ENCODE measurements around the gene CNIH2.
"Not testable (repeated sequence)": the region's sequence is repeated elsewhere in the genome, so short reads cannot be mapped to it uniquely, and the experiment has no call there.

Gene CNIH2

DNA sequence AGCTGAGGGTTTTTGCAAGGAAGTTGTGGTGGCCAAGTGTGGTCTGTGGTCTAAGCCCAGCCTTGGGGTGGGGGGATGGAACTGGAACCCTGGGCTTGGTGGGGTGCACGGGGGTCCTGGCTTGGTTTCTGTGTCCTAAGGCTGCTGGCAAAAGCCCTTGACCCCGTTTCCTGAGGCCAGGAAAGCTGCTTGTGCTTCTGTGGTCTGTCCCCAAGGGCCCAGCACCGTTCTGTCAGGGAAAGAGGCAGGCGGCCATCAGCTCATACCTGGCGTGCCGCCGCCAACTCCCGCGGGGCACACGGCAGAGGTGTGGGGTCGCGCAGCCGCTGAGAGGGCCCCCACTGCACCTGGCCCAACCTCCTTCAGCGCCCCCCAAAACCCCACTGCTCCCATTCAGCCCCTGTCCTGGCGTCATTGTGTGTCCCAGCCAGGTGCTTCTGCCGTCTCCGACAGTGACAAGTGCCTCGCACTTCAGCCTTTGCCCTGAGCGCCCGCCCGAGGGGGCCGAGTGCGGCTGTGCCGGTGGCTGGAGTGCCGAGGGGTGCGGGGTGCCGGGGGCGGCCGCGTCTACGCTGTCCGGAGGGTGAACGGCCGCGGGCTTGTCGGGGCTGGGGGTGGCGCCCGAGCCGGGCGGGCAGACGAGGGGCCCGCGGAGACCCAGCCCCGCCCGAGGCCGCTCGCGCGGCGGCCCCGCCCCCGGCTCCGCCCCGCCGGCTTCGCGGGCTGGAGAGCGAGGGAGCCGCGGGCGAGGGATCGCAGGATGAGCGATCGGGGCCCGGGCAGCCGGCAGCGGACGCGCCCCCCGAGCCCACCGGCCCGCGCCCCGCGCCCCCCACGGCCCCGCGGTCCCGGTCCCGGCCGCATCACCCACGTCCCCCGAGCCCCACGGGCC, at the start of gene CNIH2:
TSS of gene CNIH2 (plus strand) at position 705 of the 892 bp plus-strand sequence. CDS start 282 bp downstream, outside the sequence.
- DNase-seq = no peak

- DNase-seq = no peak
These were observed 49.5 kb upstream of the CNIH2 start for GRCh38 chr11:66228521-66228920.

- DNase-seq = no peak
These were observed 47.8 kb upstream of the CNIH2 start for GRCh38 chr11:66230156-66230555.

DNA sequence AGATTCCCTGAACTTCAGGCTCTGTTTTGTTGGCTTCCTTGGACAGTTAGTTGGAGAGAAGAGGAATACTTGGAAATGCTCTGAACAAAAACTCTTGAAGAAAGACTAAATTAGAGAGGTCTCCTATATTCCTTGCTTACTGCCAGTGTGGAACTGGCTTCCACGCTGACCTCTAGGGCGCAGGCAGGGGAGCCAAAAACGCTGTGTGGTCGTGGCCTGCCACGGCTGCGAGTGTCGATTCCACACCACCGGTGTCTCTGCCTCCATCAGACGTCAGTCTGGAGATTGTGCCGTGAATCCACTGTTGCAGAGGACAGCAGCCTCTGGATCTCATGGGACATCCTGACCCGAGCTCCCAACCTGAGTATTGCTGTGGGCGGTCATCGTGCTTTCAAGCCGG, 47.0 kb upstream of the CNIH2 start:
- no peak for DNase-seq

DNA sequence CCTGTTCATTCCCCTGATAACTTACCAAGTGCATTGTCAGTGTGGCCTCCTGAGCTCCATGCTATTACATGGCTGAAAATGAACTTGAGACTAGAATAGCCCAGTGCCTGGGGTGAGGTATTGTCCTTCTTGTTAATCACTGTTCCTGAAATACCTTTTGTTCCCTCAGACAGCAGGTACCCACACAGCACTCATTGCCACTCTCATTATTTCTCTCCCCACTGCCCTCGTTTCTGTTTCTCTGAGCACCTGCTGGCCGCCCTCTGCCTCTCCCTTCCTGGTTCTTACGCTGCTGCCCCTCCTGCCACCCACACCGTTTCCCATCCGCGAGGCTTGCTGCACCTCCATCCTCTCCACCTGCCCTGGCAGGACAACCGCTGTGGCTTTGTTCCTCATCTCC, 46.4 kb upstream of the CNIH2 start:
- DNase-seq = no peak

DNA sequence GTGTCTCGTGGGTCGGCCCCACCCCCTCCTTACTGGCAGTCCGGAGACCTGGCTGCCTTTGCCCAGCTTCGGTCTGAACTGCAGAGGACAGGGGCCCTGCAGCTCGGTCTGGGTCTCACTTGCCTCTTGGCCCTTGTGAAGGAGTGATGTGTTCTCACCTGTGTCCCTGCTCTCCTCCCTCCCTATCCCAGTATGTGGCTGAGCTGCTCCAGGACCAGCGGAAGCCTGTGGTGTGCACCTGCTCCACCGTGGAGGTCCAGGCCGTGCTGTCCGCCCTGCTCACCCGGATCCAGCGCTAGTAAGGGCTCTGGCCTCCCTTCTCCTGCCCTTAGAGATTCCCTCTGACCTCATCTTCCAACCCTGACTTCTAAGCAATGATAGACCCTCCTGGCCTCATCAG, 45.2 kb upstream of the CNIH2 start:
- no peak for DNase-seq

GRCh38 chr11:66233301-66233700, 44.7 kb upstream of the CNIH2 start:
- DNase-seq = no peak

DNA sequence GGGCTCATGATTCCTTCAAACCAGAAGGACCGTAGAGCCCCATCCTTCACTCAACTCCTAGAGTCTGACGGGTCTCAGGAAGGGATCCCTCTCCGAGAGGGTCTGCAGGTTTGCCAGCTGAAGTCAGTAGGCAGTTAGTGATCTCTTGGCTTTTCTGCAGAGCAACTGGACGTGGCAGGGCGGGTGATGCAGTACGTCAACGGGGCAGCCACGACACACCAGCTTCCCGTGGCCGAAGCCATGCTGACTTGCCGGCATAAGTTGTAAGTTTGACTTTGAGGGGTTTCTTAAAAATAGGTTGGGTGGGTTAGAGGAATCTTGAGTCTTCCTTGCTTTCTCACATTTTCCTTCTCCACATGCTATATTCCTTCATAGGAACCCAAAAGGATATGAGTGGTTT, 42.8 kb upstream of the CNIH2 start:
- DNase-seq = no peak

- DNase-seq = no peak
These were observed 40.1 kb upstream of the CNIH2 start for GRCh38 chr11:66237867-66238266.

DNA sequence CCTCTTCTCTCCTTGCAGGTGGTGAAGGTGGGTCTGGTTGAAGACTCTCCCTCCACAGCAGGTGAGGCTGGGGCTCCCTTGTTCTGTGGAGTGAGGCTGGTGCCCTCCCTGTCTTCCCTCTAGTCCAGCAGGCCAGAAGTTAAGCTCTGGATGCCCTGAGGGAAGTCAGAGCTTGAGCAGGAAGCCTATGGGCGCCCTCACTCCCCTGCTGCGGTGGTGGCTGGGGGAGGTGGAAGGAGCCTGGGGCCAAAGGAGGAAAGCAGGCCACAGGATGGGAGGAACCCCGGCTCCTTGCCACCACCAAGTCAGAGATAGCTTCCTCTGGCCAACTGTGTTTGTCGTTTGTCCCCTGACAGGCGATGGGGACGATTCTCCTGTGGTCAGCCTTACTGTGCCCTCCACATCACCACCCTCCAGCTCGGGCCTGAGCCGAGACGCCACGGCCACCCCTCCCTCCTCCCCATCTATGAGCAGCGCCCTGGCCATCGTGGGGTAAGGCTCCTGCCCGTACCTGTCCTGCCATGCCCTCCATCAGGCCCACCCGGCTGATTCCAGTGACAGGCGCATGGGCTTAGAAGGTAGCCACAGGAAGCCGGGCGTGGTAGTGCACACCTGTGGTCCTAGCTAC, 39.1 kb upstream of the CNIH2 start:
- DNase-seq = no peak

- no peak for DNase-seq
These were observed 38.5 kb upstream of the CNIH2 start for GRCh38 chr11:66239511-66239910.

- no peak for DNase-seq
These were observed 37.8 kb upstream of the CNIH2 start for GRCh38 chr11:66239998-66240780.

GRCh38 chr11:66240781-66241136, 37.2 kb upstream of the CNIH2 start:
- no peak for DNase-seq

DNA sequence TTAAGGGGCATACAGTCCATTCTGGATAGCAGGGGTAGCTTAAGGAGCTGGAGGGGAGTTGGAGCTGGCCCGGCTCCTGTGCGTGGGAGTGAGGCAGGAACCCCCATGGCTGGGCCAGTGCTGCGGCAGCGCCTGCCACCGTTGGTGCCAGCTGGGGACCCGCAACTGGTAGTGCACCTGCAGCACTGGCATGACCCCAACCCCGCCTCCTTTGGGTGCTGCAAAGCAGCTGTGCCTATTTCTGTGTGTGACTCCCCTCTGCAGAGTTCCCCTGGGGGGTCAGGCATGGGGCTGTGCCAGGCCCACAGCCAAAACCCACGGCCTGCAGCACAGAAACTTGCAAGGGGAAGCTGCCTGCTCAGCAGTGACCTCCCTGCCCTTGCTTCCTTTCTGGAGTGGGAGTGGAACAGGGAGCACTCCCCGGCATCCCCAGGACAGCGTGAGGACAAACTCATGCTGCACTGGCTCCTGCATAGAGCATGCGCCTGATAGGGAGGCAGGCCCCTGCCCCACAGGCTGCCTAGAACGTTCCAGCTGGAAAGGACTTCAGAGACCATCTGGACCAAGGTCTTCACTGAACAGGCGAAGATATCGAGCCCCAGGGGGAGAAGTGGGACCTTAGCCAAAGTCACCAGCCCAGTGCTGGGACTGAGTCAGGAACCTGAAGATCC, 35.7 kb upstream of the CNIH2 start:
- DNase-seq = no peak

- no peak for DNase-seq
These were observed 34.0 kb upstream of the CNIH2 start for GRCh38 chr11:66243782-66244535.

GRCh38 chr11:66247295-66247694, 30.7 kb upstream of the CNIH2 start:
- DNase-seq = no peak

DNA sequence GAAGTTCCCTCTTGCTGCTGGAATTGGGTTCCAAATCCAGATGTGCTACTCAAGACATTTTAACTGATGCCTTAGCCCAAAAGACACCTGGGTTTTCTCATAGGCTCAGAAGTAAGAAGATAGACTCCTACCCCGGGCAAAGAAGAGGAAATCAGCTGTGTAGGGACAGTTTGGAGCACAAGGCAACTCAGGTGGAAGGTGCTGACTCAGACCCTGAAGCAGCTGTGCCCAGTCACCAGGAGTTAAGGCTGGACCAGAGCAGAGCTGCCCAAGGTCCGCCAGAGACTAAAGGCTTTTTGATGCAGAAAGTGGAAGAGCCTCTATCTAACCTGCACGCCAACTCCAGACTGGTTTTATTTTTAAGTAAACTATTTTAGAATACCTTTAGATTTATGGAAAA, 30.2 kb upstream of the CNIH2 start:
- no peak for DNase-seq

- no peak for DNase-seq
These were observed 29.1 kb upstream of the CNIH2 start for GRCh38 chr11:66248903-66249302.

- DNase-seq = no peak
These were observed 26.2 kb upstream of the CNIH2 start for GRCh38 chr11:66251809-66252208.

DNA sequence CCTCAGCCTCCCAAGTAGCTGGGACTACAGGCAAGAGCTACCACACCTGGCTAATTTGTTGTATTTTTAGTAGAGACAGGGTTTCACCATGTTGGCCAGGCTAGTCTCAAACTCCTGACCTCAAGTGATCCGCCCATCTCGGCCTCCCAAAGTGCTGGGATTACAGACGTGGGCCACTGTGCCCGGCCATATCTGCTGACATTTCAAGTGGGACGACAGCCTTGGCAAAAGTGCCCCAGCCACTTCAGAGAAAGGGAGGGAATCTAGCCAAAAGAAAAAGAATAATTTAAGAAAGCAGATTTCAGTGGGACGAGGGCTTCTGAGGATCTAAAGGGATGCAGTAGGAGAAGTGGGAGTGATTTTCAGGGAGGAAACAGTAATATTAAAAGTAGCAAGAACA, 24.9 kb upstream of the CNIH2 start:
- DNase-seq = not testable (repeated sequence)

- no peak for DNase-seq
These were observed 19.5 kb upstream of the CNIH2 start for GRCh38 chr11:66258473-66258893.

DNA sequence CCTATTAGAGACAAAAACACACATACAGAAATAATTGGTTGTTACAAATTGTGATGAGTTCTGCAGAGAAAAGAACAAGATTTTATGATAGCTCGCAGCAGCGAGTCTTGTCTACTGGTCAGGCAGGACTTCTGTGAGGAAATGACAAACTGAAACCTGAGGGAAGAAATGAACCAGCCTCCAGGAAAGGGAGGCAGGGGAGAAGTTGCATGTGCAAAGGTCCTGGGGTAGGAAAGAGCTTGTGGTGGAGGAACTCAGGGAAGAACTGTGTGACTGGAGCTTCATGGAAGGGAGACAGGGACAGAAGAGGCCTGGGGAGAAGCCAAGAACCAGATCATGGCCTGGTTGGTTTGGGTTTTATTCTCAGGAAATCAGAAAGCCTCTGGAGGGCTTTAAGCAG, 18.8 kb upstream of the CNIH2 start:
- DNase-seq = no peak
